Erythroblast (primary cell): ENCODE data around the gene ABCA12.

ENCODE experiments used
- GATA1 ChIP-seq: IDR thresholded peaks from 2 replicates; pipeline ENCODE4 v1.6.1; 2011; ENCODE audit warnings: low read depth, mild to moderate bottlenecking, control low read depth, low read length, moderate library complexity
- POLR2A ChIP-seq: IDR thresholded peaks from 2 replicates; pipeline ENCODE4 v1.6.1; 2011; ENCODE audit warnings: mild to moderate bottlenecking, low read length

GRCh38 chr2:215149060-215149459 lies 10.6 kb upstream of the ABCA12 start:
- TF ChIP-seq POLR2A (no peak), GATA1 (no peak)
